GM12864 (cell line): Measurements from ENCODE around the gene JCAD.

Experiments used
- DNase-seq: peaks from one replicate; pipeline ENCODE4 v3.0.0-alpha.2; 2011; ENCODE audit warnings: low read depth
- H3K4me3 ChIP-seq: 2 replicates; pipeline ENCODE4 v1.5.1; 2011; ENCODE audit warnings: mild to moderate bottlenecking, low read depth, low read length, control low read depth
- CTCF ChIP-seq: IDR thresholded peaks from 2 replicates; pipeline ENCODE4 v1.5.1; 2011; ENCODE audit warnings: low read depth, mild to moderate bottlenecking, moderate library complexity, low read length, control low read depth, inconsistent platforms; ENCODE audit errors: missing control alignments

The JCAD gene

GRCh38 chr10:30047430-30047829 is 12.0 kb downstream of the JCAD start:
- DNase-seq = no peak
- H3K4me3 ChIP-seq = no peak overlapping the region
- TF ChIP-seq CTCF = no peak

DNA sequence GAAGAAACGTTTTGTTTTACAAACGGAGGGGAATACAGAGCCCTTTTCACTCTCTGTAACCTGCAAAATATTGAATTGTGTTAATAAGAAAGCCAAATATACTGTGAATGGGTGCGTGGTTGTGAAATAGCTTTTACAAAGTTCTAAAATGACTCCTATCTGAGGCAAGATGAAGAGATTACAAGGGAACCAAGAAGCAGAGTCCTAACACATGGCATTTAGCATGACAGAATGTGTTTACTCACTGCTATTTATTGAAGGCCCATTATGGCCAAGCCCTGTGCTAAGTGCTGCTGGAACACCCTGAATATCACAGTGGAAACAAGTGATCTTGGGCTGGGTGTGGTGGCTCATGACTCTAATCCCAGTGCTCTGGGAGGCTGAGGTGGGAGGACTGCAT is 12.9 kb downstream of the JCAD start:
- no peak for DNase-seq
- TF ChIP-seq CTCF = no peak
- H3K4me3 ChIP-seq = no peak overlapping the region

GRCh38 chr10:30045961-30046360 is 13.4 kb downstream of the JCAD start:
- DNase-seq = no peak
- TF ChIP-seq CTCF = no peak
- H3K4me3 ChIP-seq = no peak overlapping the region

GRCh38 chr10:30043476-30044270 is 15.7 kb downstream of the JCAD start:
- no peak for DNase-seq
- no peak for TF ChIP-seq CTCF
- H3K4me3 ChIP-seq = no peak overlapping the region

- DNase-seq = no peak
- no peak for TF ChIP-seq CTCF
- H3K4me3 ChIP-seq = no peak overlapping the region
These were observed 16.6 kb downstream of the JCAD start for GRCh38 chr10:30042820-30043219.

GRCh38 chr10:30041196-30042105 is 17.9 kb downstream of the JCAD start:
- H3K4me3 ChIP-seq = no peak overlapping the region
- TF ChIP-seq CTCF = no peak
- DNase-seq = no peak
